Activated B cell treated with CpG ODN at 0.5 μM for 24 hours (primary cell): ENCODE results near the gene SLC17A9. TPM values are rescaled to one million over a fixed set of nuclear protein-coding genes. Genes with fewer than 3 reads are reported as not detected.

ENCODE experiments used
- ATAC-seq: fragments of 200-7000 bp; cut with Tn5 transposase; one replicate; pipeline ENCODE4 v1.10.0; 2021; ENCODE audit warnings: low read depth, mild to moderate bottlenecking, moderate library complexity
- CTCF ChIA-PET: fragments of 350-600 bp; sonication (Branson Sonifier 250); formaldehyde crosslinking; loops from one replicate; lab custom pipeline; 2021; ENCODE audit warnings: antibody characterized with exemption; lab: Charles Lee
- POLR2A ChIA-PET: fragments of 350-600 bp; sonication (Branson Sonifier 250); formaldehyde crosslinking; loops from one replicate; lab custom pipeline; 2021; ENCODE audit warnings: antibody characterized with exemption; lab: Charles Lee
- DNase-seq: peaks from one replicate; pipeline ENCODE4 v3.0.0; 2022
- H3K27ac Mint-ChIP-seq: one replicate; pipeline ENCODE4 v1.8.0; 2020; ENCODE audit warnings: mixed read lengths
- H3K27me3 Mint-ChIP-seq: one replicate; pipeline ENCODE4 v1.8.0; 2021; ENCODE audit warnings: mixed read lengths
- H3K36me3 Mint-ChIP-seq: one replicate; pipeline ENCODE4 v1.8.0; 2021; ENCODE audit warnings: low read depth, mixed read lengths
- H3K4me1 Mint-ChIP-seq: one replicate; pipeline ENCODE4 v1.8.0; 2021; ENCODE audit warnings: mixed read lengths
- H3K4me3 Mint-ChIP-seq: one replicate; pipeline ENCODE4 v1.8.0; 2020; ENCODE audit warnings: mild to moderate bottlenecking, mixed read lengths
- H3K9me3 Mint-ChIP-seq: one replicate; pipeline ENCODE4 v1.8.0; 2020; ENCODE audit warnings: mixed read lengths
- intact Hi-C: fragments of 100-400 bp; cut with micrococcal nuclease; formaldehyde crosslinking; loops from one replicate; pipeline ENCODE4 v1.15.1; 2024
- total RNA-seq: library from RNA; stranded (reverse); gene quantifications from 2 replicates; pipeline ENCODE4 v1.2.3, GENCODE V29; 2022
- TF ChIP-seq, protein P1 (sequence below): fragments of 200-600 bp; IDR thresholded peaks from one replicate; pipeline ENCODE4 v1.8.0; 2022; ENCODE audit warnings: antibody characterized with exemption, mild to moderate bottlenecking

SLC17A9 gene
- total RNA-seq, 1 donor from 2014 or later, result 47.6 TPM

DNA sequence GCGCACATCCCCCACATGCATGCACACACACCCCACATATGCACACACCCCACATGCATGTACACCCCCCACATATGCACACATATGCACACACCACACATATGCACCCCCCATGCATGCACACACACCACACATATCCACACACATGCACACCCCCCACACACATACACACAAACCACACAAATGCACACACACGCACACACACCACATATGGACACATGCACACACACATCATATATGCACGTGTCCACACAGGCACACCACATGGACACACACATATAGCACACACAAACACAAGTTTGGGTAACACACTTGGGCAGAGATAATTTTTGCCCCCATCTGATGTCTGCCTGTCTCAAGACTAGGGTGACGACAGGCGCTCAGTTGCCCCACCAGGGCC lies 45.9 kb downstream of the SLC17A9 start:
- H3K4me3 Mint-ChIP-seq, result no peak overlapping the region
- H3K27me3 Mint-ChIP-seq, result peaks cover 69% of the 10 kb centered on the region
- H3K9me3 Mint-ChIP-seq, result no peaks in the 10 kb centered on the region
- ChIA-PET POLR2A (no interaction called here), CTCF (no interaction called here)
- intact Hi-C loops, result no loop called here
- H3K4me1 Mint-ChIP-seq, result no peaks in the 10 kb centered on the region
- no peak for ATAC-seq
- DNase-seq, result no peak
- H3K36me3 Mint-ChIP-seq, result no peaks in the 10 kb centered on the region
- no peak overlapping the region for H3K27ac Mint-ChIP-seq
- TF ChIP-seq, protein P1, sequence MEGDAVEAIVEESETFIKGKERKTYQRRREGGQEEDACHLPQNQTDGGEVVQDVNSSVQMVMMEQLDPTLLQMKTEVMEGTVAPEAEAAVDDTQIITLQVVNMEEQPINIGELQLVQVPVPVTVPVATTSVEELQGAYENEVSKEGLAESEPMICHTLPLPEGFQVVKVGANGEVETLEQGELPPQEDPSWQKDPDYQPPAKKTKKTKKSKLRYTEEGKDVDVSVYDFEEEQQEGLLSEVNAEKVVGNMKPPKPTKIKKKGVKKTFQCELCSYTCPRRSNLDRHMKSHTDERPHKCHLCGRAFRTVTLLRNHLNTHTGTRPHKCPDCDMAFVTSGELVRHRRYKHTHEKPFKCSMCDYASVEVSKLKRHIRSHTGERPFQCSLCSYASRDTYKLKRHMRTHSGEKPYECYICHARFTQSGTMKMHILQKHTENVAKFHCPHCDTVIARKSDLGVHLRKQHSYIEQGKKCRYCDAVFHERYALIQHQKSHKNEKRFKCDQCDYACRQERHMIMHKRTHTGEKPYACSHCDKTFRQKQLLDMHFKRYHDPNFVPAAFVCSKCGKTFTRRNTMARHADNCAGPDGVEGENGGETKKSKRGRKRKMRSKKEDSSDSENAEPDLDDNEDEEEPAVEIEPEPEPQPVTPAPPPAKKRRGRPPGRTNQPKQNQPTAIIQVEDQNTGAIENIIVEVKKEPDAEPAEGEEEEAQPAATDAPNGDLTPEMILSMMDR, result no peak

DNA sequence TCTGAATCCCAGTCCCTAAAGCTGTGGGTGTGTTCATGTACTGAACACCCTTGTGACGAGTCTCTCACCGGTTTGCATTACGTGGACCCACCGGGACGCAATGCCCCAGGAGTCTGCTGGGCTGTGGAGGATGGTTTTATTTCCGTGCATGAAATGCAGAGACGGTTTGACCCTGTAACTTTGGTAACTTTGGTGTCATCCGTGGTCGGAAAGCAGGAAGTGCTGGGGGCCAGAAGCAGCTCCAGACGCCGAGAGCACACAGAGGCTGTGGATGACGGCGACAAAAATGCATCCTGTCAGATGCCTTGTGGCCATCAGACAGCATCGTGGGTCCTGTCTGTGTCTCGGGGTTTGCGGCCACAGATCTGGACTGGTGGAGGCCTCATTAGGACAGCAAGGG lies 47.1 kb downstream of the SLC17A9 start:
- peaks cover 71% of the 10 kb centered on the region for H3K27me3 Mint-ChIP-seq

DNA sequence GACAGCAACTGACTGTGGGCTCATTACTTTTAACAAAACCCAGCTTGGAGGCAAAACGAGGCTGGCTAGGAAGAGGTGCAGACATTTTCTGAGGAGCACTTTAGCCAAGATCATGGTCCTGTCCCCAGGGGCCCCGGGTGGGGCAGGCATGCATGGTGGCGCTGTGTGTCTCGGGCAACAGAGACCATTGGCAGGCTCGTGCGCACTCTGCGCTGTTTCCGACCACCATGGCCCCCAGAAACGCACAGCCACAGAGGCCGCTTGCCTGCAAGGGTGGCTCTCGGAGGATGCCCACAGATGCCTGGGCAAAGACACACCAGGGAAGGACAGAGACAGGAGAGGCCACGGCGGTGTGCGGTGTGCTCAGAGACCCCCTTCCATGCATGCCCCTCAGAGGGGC lies 47.5 kb downstream of the SLC17A9 start:
- DNase-seq (no peak), ATAC-seq (no peak)
- POLR2A ChIA-PET, result no interaction called here
- intact Hi-C loops, result no loop called here
- H3K27me3 Mint-ChIP-seq, result peaks cover 72% of the 10 kb centered on the region
- no peak overlapping the region for H3K27ac Mint-ChIP-seq
- H3K4me3 Mint-ChIP-seq, result no peak overlapping the region
- H3K4me1 Mint-ChIP-seq, result peaks cover 4% of the 10 kb centered on the region
- H3K9me3 Mint-ChIP-seq, result no peaks in the 10 kb centered on the region
- CTCF ChIA-PET, result no interaction called here
- H3K36me3 Mint-ChIP-seq, result no peaks in the 10 kb centered on the region
- TF ChIP-seq, protein P1, result no peak

More for the DNA sequence above, 47.1 kb downstream of the SLC17A9 start:
- Mint-ChIP-seq H3K27ac (no peak overlapping the region), H3K4me1 (peaks cover 4% of the 10 kb centered on the region), H3K4me3 (no peak overlapping the region), H3K36me3 (no peaks in the 10 kb centered on the region), H3K9me3 (no peaks in the 10 kb centered on the region)
- ChIA-PET POLR2A (no interaction called here), CTCF (no interaction called here)
- DNase-seq (no peak), ATAC-seq (no peak)
- intact Hi-C loops, result no loop called here
- TF ChIP-seq, protein P1, result no peak

DNA sequence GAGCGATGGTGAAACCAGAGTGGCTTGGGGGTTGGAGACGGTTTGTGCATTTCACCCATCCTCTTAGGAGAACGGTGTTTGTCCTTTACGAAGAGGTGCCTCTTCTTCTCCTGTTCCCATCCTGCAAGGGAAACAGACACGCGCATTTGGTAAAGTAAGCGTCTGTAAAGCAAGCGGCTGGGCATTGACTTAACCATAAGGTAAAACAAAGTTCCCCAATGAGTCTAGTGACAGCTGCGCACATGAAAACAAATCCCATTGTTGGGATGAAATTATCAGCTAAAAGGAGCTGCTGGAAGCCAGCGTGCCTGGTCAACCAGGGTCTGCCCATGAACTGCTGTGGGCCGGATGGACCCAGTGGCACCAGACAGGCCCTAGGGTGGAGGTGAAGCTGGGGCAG lies 48.4 kb downstream of the SLC17A9 start:
- Mint-ChIP-seq H3K36me3 (no peaks in the 10 kb centered on the region), H3K27ac (no peak overlapping the region), H3K4me1 (peaks cover 4% of the 10 kb centered on the region), H3K9me3 (no peaks in the 10 kb centered on the region), H3K27me3 (peaks cover 68% of the 10 kb centered on the region), H3K4me3 (no peak overlapping the region)
- ATAC-seq, result no peak
- DNase-seq, result no peak
- ChIA-PET POLR2A (no interaction called here), CTCF (no interaction called here)
- intact Hi-C loops, result no loop called here
- TF ChIP-seq, protein P1, result no peak

DNA sequence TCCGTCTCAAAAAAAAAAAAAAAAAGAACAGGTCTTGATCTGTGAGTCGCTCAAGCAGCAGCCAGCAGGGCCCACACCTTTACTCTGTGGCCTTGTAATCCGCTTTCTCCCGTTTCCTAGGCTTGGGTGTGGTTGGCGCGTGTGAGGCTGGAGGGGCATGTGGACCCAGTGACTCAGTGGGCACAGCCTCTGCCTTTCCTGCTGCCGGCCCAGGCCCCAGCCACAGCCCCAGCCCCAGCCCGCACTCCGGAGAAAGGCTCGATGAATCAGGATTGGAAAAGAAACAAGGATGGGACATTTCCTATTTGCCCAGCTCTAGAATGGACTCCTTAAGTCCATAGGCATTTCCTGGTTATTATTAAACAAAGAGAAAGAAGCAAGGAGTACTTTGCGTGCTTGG lies 50.0 kb downstream of the SLC17A9 start:
- no peak overlapping the region for H3K4me3 Mint-ChIP-seq
- no peak for ATAC-seq
- H3K27ac Mint-ChIP-seq, result no peak overlapping the region
- H3K27me3 Mint-ChIP-seq, result peaks cover 60% of the 10 kb centered on the region
- intact Hi-C loops, result no loop called here
- no peaks in the 10 kb centered on the region for H3K9me3 Mint-ChIP-seq
- POLR2A ChIA-PET, result no interaction called here
- no peaks in the 10 kb centered on the region for H3K36me3 Mint-ChIP-seq
- CTCF ChIA-PET, result interaction anchor here (0.8 kb wide), 2 partner anchors 30 to 95 kb away, joined by 4 to 5 read pairs; no protein-coding TSS in a partner anchor
- DNase-seq, result no peak
- H3K4me1 Mint-ChIP-seq, result peaks cover 5% of the 10 kb centered on the region
- TF ChIP-seq, protein P1, result no peak
